Activated CD8-positive, alpha-beta memory T cell treated with anti-CD3 and anti-CD28 coated beads, Interleukin-2, amount 50 U/mL, for 48 hours (primary cell): ENCODE data around the gene ADARB1.

Experiments
- DNase-seq: peaks from one replicate; pipeline ENCODE4 v3.0.0-alpha.2; 2020

ADARB1 gene

DNA sequence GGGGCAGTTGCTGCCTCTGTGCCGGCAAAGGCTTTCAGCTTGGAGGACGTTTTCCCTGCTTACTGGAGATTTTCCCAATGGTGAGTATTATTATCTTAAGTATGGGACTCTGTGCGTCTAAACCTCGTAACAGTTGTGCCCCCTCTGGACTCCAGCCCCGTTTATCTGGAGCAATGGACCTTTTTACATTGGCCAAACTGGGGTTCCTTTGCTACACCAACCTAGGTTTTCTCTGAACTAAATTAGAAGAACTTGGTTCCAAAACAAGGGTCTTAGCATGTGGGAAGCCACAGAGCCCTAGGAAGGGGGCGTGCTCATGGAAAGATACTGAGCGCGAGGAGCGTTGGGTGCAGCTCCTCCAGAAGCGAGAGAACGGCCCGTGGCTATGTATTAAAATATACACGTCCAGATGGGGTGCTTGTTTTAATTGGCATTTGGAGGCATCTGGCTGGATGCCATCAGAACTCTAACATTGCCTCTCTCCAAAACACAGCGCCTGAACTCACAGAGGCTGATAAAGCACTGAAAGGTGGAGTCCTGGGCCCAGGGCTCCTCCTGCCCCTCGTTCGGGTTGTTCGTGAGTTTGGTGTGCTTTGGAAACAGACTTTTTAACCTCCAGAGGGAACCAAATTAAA is 184.9 kb downstream of the ADARB1 start:
- peak; percentile 26 for DNase-seq

DNA sequence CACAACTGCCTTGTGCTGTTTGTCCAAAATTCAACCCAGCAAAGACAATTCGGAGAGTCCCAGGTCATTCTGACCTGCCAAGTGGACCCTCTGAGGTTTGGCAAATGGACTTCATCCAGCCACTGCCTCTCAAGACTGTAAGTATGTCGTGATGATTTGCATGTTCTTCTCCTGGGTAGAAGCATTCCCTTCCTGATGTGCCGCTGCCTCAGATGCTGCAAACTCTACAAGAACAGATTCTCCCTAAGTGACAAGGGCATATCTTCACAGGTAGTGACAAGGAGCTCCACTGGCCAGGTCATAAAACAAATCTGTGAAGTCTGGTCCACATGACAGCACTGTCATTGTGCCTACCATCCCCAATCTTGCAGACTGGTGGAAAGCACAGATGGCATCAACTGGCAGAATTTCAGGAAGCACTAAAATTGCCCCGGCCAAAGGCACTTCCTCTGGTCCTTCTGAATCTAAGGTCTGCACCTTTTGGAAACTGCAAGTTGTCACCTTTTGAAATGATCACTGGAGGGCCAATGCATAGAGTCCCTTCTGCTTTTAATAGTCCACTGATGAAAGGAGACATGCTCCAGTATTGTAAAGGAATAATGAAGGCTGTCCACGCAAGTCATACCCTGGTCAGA is 185.9 kb downstream of the ADARB1 start:
- DNase-seq, result peak; percentile 22

DNA sequence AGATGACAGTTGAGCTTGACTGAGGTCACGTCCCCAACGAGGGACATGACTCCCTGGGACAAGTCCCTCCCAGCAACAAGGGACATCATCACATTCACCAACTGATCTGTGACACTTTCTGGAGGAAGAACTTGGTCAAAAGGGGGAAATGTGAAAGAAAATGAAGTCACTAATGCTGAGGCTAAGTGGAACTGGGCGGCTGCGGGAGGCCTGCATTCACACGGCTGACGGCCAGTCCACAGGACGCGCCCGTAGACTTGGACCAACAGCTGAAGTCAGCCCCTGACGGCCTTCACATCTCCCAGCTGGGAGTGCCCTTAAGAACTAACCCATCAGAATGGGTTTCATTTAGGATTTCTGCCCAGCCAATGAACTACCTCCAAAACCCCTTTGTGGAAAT is 186.7 kb downstream of the ADARB1 start:
- peak; percentile 13 for DNase-seq

DNA sequence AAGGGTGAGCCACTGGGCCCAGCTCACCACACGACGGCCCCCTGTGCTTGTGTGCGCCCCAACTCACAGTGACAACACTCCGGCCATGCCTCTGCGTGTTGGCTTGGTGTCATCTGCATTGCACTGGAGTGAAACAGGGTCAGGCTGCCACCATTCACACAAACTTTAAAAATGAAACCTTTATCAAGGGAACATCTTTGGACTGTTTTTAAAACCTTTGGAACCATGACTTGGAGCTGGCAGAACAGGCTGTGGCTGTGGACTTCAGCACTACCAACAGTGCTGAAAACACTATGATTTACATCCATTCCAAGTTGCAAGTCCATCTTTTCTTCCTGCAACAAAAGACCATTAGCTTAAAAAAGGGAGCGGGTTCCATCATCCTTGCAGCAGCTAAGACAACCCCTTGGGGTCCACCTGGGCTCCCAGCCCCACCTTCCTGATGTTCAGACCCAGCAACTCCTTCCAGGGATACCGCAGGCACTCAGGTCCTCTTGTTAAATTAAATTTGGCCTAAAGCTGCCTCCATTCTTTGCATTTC is 187.7 kb downstream of the ADARB1 start:
- peak; percentile 15 for DNase-seq

DNA sequence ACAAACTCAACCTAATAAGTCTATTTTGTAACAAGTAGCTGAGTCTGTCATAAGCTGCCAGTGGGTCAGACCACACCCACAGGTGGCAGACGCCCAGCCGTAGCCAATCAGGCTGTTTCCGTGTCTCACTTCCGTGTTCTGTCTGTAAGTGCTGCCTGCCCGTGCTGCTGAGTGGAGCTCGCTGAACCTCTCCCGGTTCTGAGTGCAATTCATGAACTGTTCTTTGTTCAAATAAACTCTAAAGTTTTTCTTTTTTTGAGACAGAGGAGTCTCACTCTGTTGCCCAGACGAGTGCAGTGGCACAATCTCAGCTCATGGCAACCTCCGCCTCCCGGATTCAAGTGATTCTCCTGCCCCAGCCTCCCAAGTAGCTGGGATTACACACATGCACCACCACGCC is 188.2 kb downstream of the ADARB1 start:
- peak; percentile 36 for DNase-seq

DNA sequence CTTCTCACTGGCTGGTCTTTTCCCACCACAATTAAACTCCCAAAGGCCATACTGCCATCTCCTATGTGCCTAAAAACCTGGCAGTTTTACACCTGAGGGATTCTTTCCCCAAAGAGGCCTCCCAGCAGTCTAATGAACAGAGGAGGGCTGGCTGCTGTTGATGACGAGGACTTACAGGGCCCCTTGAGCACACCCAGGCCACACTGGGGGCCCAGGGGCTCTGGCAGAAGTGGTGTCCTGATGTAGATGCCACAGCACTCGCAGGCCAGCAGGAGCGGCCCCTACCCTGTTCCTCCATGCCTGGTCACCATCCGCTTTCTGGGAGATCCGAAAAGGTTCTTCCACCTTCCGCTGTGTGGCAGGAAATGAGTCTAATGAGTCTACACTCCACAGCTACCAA is 189.2 kb downstream of the ADARB1 start:
- DNase-seq, result peak; percentile 20

DNA sequence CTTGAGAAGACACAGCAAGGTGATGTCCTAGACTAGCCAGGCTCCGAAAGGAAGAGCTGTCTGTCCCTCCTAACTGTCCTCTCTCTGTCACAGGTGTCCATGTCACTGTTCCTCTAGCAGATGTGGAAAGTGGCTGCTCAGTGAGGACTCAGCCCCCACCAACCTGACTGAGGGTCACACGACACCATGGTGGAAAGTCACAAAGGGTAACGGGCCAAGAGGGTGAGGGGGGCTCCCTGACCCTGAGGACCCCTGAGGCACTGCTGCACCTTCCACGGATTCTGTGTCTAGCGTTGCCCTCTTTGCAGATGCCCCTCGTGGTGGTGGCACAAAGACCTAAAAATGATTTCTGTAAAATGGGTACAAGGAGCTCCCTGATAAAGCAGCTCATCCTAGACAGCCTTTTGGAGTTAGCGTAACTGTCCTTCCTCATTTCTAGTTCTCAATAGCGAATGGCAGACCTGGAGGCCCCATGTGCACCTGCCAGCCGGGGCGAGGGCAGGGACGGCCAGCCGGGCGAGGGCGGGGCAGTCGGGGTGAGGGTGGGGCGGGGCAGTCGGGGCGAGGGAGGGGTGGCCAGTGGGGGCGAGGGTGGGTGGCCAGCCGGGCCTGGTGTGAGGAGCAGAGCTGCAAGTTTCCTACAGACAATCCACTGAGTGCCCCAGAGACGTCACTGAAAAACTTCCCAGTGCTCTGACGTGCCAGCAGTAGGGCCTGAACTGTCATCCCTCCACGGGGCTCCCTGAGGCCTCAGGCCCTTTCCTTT is 189.9 kb downstream of the ADARB1 start:
- peak; percentile 20 for DNase-seq

DNA sequence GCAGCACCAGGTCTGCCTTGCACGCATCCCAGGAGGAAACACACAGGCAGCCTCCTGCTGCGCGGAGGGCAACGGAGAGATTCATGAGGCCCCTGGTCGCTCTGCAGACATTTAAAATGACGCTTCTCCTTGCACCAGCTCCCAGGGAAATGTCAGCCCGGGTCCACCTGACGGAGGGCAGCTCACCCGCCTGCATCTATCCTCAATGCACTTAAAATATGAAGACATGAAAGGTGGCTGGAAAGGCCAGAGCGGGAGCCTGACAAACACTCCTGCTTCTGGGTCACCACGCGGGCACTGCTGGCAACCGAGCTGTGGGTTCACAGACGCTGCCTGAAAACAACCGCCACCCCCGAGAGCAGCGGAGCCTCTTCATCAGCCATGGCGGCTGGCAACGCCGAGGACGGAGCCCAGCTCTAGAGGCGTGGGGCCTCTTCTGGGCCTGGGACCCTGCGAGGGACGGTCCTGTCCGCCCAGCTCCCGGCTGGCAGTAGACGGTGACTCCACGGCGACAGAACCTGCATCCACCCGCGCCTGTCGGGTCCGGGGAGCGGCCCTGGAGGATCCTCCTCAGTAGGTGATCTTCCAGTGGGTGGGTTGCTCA is 190.6 kb downstream of the ADARB1 start:
- peak; percentile 36 for DNase-seq

DNA sequence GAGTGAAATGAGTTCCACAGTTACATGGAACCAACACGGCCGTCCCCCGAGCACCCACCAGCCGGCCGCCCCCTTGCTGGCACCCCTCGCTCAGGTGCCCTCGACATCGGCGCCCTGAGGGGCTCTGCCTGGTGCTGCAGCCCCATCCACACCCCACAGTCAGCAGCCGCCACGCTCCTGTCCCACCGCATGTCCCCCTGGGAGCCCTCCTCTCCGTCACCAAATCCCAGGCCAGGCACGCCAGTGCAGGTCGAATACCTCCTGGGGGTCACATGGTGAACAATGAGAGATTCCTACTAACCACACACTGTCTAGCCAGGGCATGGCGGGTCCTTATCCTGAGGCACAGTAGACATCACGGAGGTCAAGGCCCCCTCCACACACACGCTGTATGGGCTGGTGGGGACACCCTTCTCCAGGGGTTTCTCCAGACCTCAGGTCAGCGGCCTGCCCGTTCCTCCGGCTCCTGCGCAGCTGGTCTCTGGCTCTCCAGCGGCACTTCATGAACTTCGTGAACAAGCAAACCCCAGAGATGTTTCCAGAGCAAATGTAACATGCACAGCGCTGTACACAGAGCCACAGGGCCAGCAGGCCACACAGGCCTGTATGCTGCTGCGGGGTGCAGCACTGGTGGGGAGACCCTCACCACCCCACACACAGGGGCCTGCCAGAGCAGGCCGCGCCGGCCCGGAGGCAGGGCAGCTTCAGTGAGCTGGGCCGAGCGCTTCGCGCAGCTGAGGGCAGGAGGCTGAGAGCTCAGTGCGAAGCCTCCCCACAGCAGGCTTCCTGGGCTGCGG is 191.5 kb downstream of the ADARB1 start:
- DNase-seq, result peak; percentile 25

DNA sequence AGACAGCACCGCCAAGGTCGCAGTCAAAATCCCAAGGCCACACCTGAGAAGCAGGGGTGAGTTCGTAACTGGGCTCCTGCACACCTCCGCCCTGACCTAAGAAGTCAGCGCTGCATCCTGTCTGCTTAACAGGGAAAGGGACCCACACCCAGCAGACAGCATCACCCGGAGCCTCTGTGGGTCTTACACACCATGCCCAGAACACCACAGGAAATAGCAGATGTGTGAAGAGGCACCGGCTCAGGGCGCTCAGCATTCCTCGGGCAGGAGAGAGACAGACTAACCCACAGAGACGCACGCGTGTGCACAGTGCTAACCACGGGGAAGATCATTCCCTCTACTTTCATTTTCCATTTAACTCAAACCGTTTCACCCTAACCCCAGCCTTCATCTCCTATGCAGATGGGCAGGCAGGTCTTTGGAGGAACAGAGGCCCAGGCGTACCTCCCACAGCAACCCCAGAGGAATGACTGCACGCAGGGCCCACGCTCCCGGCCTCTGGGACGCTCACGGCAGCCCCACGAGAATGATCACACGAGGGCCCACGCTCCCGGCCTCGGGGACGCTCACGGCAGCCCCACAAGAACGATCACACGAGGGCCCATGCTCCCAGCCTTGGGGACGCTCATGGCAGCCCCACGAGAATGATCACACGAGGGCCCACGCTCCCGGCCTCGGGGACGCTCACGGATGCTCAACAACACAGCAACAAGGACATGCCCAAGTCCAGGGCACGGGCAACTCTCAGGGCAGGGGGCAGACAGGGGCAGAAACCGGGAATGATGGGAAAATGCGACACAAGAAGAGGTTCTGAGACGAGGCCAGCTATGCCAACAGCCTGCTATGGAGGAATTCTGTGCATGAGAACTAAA is 192.4 kb downstream of the ADARB1 start:
- DNase-seq, result peak; percentile 64

DNA sequence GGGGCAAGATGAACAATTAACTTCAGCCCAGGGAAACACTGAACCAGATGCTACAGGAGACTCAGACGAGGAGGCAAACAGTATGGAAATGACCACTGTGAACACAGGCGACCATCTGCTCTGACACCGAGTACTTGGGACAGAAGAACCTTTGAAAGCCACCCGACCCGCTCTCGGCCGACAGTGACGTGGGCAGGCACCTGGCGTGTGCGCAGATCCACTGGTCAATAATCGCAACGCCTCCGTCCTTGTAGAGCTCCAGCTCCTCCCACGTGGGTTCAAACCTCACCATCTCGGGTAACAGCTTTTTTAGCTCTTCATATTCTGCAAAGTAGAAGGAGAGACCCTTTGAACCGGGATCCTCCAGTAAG is 193.0 kb downstream of the ADARB1 start:
- DNase-seq, result peak; percentile 42

DNA sequence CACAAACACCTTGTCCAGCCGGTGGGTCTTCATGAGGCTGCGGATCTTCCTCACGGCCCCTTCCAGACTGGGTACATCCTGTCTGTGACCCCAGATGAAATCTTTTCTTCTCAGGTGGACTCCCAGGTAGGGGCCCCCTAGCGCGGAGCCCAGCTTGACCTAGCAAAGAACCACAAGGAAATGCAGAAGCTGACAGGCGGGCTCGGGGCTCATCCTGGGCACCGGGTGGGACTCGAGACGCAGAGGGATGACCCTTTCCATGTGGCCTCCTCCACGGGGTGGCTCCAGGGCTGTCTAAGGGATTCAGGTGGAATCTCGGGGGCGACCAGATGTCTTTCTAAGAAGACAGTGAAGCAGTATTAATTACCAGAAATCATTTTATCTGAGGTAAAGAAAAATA is 195.5 kb downstream of the ADARB1 start:
- DNase-seq, result peak; percentile 29

DNA sequence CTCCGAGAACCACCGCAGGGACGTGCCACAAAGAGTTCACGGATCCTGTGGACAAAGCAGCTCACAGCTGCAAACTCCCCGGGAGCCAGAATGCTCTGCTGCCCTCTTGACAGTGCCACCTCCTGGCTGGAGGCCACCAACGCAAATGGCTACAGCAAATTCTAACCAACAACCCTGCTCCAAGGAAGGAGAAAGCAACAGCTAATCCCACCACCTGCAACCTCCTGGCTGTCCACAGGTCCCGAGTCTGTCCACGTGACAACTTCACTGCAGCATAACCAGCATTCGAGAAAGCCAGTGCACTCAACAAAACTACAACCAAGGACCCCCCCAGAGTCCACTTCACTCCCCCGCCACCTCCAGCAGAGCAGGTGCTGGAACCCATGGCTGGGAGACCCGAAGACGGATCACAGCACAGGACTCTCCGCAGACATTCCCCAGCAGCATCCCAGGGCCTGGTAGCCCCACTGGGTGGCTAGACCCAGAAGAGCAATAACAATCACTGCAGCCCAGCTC is 196.0 kb downstream of the ADARB1 start:
- DNase-seq, result peak; percentile 53
